Medulla oblongata (tissue), 1 donor: ENCODE measurements around the gene VWA3B.
"Not testable (repeated sequence)": the region's sequence is repeated elsewhere in the genome, so short reads cannot be mapped to it uniquely, and the experiment has no call there.

Experiments used
- DNase-seq: peaks from one replicate; pipeline ENCODE4 v3.0.0-alpha.2; 2015; ENCODE audit errors: extremely low spot score

VWA3B gene

GRCh38 chr2:98252038-98252773 lies 165.2 kb downstream of the VWA3B start:
- no peak for DNase-seq

GRCh38 chr2:98253461-98254070 lies 166.6 kb downstream of the VWA3B start:
- peak; percentile 60 for DNase-seq

- DNase-seq = no peak
Measured at GRCh38 chr2:98254504-98255059, 167.6 kb downstream of the VWA3B start.

- no peak for DNase-seq
Measured at GRCh38 chr2:98258906-98259305, 171.9 kb downstream of the VWA3B start.

- DNase-seq = no peak
Measured at GRCh38 chr2:98263362-98263761, 176.4 kb downstream of the VWA3B start.

- DNase-seq = not testable (repeated sequence)
Measured at GRCh38 chr2:98268225-98268624, 181.3 kb downstream of the VWA3B start.

- DNase-seq = peak; percentile 58
Measured at GRCh38 chr2:98269274-98269673, 182.3 kb downstream of the VWA3B start.

GRCh38 chr2:98269830-98270229 lies 182.9 kb downstream of the VWA3B start:
- DNase-seq = no peak

GRCh38 chr2:98277162-98277859 lies 190.3 kb downstream of the VWA3B start:
- no peak for DNase-seq

- no peak for DNase-seq
Measured at GRCh38 chr2:98278074-98278473, 191.1 kb downstream of the VWA3B start.

GRCh38 chr2:98280376-98281102 lies 193.6 kb downstream of the VWA3B start:
- no peak for DNase-seq

- DNase-seq = no peak
Measured at GRCh38 chr2:98281607-98282006, 194.6 kb downstream of the VWA3B start.

GRCh38 chr2:98282109-98282508 lies 195.1 kb downstream of the VWA3B start:
- no peak for DNase-seq

- no peak for DNase-seq
Measured at GRCh38 chr2:98293030-98293429, 206.1 kb downstream of the VWA3B start.

GRCh38 chr2:98293931-98294687 lies 207.1 kb downstream of the VWA3B start:
- DNase-seq = no peak

GRCh38 chr2:98294711-98295110 lies 207.7 kb downstream of the VWA3B start:
- DNase-seq = peak; percentile 38

- no peak for DNase-seq
Measured at GRCh38 chr2:98295275-98295674, 208.3 kb downstream of the VWA3B start.

GRCh38 chr2:98295721-98296414 lies 208.9 kb downstream of the VWA3B start:
- no peak for DNase-seq

- DNase-seq = no peak
Measured at GRCh38 chr2:98296440-98296839, 209.5 kb downstream of the VWA3B start.
